Astrocyte (in vitro differentiated cells and primary cell): ENCODE results near the gene TMEM129.

Source experiments
- CTCF ChIP-seq: IDR thresholded peaks from 2 replicates; pipeline ENCODE4 v1.5.1; 2011; ENCODE audit warnings: low read depth, mild to moderate bottlenecking, inconsistent platforms, low read length, moderate library complexity; ENCODE audit not compliant: insufficient read depth
- EZH2 ChIP-seq: IDR thresholded peaks from 2 replicates; pipeline ENCODE4 v1.6.1; 2012; ENCODE audit warnings: mild to moderate bottlenecking, low read length, inconsistent platforms; ENCODE audit not compliant: insufficient read depth

GRCh38 chr4:1755297-1755696 lies 34.2 kb upstream of the TMEM129 start:
- TF ChIP-seq CTCF: no peak
- TF ChIP-seq EZH2: no peak
